ENCODE data around the gene SPARC.
"Not testable (repeated sequence)": the region's sequence is repeated elsewhere in the genome, so short reads cannot be mapped to it uniquely, and the experiment has no call there.

- TF ChIP-seq POLR2A, CTCF (IDR thresholded peaks at IDR 0.05): not testable (repeated sequence)
Measured at GRCh38 chr5:151729597-151729996, 42.9 kb upstream of the SPARC start.
